ENCODE results near the gene ACTL8.

The ACTL8 gene

GRCh38 chr1:17851056-17851455 lies 95.9 kb downstream of the ACTL8 start:
- no peak for DNase-seq

GRCh38 chr1:17852383-17852782 lies 97.2 kb downstream of the ACTL8 start:
- DNase-seq, result no peak

- no peak for DNase-seq
Observed at GRCh38 chr1:17853241-17853935, 98.3 kb downstream of the ACTL8 start.

- no peak for DNase-seq
Observed at GRCh38 chr1:17856496-17857108, 101.5 kb downstream of the ACTL8 start.

- no peak for DNase-seq
Observed at GRCh38 chr1:17857109-17857499, 102.0 kb downstream of the ACTL8 start.

- DNase-seq, result no peak
Observed at GRCh38 chr1:17857996-17858395, 102.9 kb downstream of the ACTL8 start.

- DNase-seq, result no peak
Observed at GRCh38 chr1:17860812-17861211, 105.7 kb downstream of the ACTL8 start.

GRCh38 chr1:17861685-17862084 lies 106.6 kb downstream of the ACTL8 start:
- DNase-seq, result no peak

- DNase-seq, result no peak
Observed at GRCh38 chr1:17862121-17862520, 107.0 kb downstream of the ACTL8 start.

- DNase-seq, result no peak
Observed at GRCh38 chr1:17865912-17866739, 111.0 kb downstream of the ACTL8 start.

GRCh38 chr1:17866740-17867029 lies 111.6 kb downstream of the ACTL8 start:
- DNase-seq, result no peak

- DNase-seq, result no peak
Observed at GRCh38 chr1:17867470-17867869, 112.3 kb downstream of the ACTL8 start.

GRCh38 chr1:17869815-17870214 lies 114.7 kb downstream of the ACTL8 start:
- DNase-seq, result no peak

GRCh38 chr1:17870679-17871078 lies 115.5 kb downstream of the ACTL8 start:
- no peak for DNase-seq

GRCh38 chr1:17873007-17873675 lies 118.0 kb downstream of the ACTL8 start:
- DNase-seq, result no peak

- no peak for DNase-seq
Observed at GRCh38 chr1:17874231-17874630, 119.1 kb downstream of the ACTL8 start.

- DNase-seq, result no peak
Observed at GRCh38 chr1:17874710-17875109, 119.6 kb downstream of the ACTL8 start.

GRCh38 chr1:17875171-17875881 lies 120.2 kb downstream of the ACTL8 start:
- no peak for DNase-seq

GRCh38 chr1:17875882-17876280 lies 120.7 kb downstream of the ACTL8 start:
- no peak for DNase-seq
